GM18505 (cell line): ENCODE results near the gene CD99.
"Not testable (repeated sequence)": the region's sequence is repeated elsewhere in the genome, so short reads cannot be mapped to it uniquely, and the experiment has no call there.

Experiments used
- ATAC-seq: cut with Tn5 transposase; IDR thresholded peaks from one replicate; pipeline ENCODE4 v1.9.1; 2021; ENCODE audit not compliant: unreplicated experiment
- POLR2A ChIP-seq: IDR thresholded peaks from 4 replicates; pipeline ENCODE4 v1.6.1; 2011; ENCODE audit warnings: borderline replicate concordance; ENCODE audit not compliant: insufficient read depth, insufficient read length; ENCODE audit errors: extremely low read depth

CD99 gene

DNA sequence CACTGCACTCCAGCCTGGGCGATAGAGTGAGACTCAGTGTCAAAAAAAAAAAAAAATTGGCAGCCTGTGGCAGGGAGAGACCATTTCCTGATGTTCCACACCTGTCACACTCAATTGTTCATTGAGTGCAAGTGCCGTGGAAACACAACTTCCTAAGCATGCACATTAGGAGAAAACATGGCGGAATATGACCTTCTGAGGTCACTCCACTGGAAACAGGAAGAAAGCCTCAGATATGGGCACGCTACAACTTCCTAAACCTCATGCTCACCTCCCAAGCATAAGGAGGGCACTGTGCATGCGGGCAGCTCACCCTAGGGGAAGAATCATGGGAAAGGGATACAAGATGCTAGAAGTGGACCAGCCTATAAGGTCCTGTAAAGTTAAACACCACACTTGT, 28.5 kb upstream of the CD99 start:
- no peak for TF ChIP-seq POLR2A
- ATAC-seq = no peak

GRCh38 chrX:2664502-2664901, 26.6 kb upstream of the CD99 start:
- no peak for ATAC-seq
- no peak for TF ChIP-seq POLR2A

DNA sequence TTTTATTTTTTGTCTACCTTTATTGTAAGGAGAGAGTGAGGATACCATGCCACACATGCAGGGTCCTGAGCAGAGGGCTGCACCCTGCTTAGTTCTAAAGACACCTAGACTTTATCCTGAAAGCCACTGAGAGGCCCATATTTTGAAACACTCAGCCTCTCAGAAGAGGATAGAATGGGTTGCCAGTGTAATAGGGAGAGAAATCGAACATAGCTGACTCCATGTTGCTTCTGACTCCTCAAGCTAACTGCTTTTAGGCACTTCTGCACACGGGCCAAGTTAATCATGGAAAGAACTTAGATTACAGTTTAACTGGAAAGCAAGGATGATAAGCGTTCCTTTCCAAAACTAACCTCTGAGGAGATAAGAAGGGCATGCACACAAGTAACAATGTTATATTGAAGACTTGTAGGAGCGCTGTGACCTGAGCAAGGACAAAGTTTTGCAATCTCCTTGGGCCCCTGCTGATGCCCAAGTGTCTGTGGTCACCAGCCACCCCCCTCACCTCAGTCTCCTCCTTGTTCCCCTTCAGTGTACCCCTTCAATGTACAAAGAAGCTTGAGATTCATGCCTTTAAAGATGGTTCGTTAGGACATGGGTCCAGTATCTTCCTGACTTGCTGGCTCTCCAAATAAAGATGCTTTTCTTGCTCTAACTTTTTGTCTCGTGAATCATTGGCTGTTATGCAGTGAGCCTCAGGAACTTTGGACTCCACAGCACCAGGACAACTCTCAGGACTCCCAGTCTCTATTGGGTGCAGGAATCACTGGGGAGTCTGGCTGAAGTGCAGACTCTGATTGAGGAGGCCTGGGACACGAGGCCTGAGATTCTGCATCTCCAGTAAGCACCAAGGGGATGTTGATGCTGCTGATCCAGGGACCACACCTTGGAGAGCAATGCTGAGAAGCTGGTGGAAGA, 25.4 kb upstream of the CD99 start:
- no peak for TF ChIP-seq POLR2A
- no peak for ATAC-seq

- no peak for ATAC-seq
- TF ChIP-seq POLR2A = no peak
Observed at GRCh38 chrX:2666491-2666890, 24.6 kb upstream of the CD99 start.

- no peak for ATAC-seq
- no peak for TF ChIP-seq POLR2A
Observed at GRCh38 chrX:2670978-2671377, 20.1 kb upstream of the CD99 start.

- no peak for ATAC-seq
- no peak for TF ChIP-seq POLR2A
Observed at GRCh38 chrX:2672084-2672483, 19.0 kb upstream of the CD99 start.

DNA sequence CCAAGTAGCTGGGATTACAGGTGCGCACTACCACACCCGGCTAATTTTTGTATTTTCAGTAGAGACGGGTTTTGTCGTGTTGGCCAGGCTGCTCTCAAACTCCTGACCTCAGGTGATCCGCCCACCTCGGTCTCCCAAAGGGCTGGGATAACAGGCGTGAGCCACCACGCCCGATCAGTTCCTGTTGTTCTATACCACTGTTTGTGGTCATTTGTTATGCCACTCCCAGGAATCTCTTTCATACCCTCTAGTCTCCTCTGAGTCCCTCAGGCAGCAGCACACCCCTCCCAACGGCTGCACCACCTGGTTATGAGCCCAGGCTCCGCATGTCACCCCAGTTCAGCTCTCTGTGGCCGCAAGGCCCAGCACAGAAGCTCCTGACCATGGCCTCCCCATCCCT, 17.5 kb upstream of the CD99 start:
- ATAC-seq = no peak
- no peak for TF ChIP-seq POLR2A

DNA sequence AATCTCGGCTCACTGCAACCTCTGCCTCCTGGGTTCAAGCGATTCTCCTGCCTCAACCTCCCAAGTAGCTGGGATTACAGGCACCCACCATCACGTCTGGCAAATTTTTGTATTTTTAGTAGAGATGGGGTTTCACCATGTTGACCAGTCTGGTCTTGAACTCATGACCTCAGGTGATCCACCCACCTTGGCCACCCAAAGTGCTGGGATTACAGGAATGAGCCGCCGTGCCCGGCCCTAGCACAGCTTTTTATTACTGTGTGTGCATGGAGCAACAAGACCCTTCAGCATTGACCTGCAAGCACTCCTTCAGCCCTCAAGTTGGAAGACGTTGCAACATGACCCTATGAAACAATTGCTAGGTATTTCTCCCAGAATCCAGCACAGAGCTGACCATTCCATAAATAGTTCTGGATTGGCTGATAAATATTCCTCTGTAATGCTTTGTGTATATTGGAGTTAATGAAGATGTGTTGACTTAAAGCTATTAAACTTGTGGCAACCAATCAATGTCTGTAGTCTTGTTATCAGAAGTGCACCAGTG, 15.4 kb upstream of the CD99 start:
- ATAC-seq = not testable (repeated sequence)

GRCh38 chrX:2676794-2677675, 14.1 kb upstream of the CD99 start:
- no peak for TF ChIP-seq POLR2A
- no peak for ATAC-seq

DNA sequence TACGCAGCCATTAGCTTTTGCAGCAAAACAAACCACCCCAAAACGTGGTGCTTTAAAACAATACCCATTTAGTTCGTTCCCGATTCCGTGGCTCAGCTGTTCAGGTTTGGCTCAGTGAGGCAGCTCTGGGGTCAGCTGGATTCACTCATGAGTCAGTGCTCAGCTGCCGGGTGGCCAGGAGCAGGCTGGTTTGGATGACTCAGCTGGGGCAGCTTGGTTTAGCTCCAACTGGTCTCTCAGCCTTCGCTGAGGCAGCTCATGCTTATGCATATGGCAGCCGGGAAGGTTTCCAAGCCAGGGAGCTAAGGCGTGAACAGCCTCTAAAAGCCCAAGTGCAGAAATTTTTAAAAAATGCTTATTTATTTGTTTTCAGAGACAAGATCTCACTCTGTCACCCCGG, 13.3 kb upstream of the CD99 start:
- no peak for ATAC-seq
- no peak for TF ChIP-seq POLR2A

GRCh38 chrX:2678583-2678982, 12.5 kb upstream of the CD99 start:
- TF ChIP-seq POLR2A = no peak
- ATAC-seq = no peak

GRCh38 chrX:2679534-2680485, 11.3 kb upstream of the CD99 start:
- TF ChIP-seq POLR2A = no peak
- no peak for ATAC-seq

- no peak for ATAC-seq
- TF ChIP-seq POLR2A = no peak
Observed at GRCh38 chrX:2680486-2681348, 10.4 kb upstream of the CD99 start.
